ENCODE results near the gene SLCO2B1.

DNA sequence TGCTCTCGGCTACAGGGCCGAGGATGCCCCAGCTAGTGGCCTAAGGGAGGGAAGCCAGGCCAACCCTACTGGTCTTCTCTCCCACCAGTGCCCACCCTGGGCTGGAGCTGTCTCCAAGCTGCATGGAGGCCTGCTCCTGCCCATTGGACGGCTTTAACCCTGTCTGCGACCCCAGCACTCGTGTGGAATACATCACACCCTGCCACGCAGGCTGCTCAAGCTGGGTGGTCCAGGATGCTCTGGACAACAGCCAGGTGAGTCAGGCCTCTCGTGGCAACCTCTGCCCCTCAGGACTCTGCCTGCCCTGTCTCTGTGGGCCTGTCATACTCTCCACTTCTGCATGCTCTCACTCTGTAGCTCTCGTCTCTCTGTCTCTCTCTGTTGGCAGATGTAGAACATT, 45.5 kb downstream of the SLCO2B1 start:
- TF ChIP-seq, protein P1, sequence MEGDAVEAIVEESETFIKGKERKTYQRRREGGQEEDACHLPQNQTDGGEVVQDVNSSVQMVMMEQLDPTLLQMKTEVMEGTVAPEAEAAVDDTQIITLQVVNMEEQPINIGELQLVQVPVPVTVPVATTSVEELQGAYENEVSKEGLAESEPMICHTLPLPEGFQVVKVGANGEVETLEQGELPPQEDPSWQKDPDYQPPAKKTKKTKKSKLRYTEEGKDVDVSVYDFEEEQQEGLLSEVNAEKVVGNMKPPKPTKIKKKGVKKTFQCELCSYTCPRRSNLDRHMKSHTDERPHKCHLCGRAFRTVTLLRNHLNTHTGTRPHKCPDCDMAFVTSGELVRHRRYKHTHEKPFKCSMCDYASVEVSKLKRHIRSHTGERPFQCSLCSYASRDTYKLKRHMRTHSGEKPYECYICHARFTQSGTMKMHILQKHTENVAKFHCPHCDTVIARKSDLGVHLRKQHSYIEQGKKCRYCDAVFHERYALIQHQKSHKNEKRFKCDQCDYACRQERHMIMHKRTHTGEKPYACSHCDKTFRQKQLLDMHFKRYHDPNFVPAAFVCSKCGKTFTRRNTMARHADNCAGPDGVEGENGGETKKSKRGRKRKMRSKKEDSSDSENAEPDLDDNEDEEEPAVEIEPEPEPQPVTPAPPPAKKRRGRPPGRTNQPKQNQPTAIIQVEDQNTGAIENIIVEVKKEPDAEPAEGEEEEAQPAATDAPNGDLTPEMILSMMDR (IDR thresholded peaks at IDR 0.05; ENCODE audit: insufficient read depth, low read depth, low read length) = no peak
- TF ChIP-seq EZH2 (IDR thresholded peaks at IDR 0.05; ENCODE audit: insufficient read depth, low read length) = no peak
